Loucy (cell line): Measurements from ENCODE around the gene WDR48.

ENCODE experiments used
- EZH2phosphoT487 ChIP-seq: fragments of 200-600 bp; IDR thresholded peaks from 2 replicates; pipeline ENCODE4 v1.6.1; 2018; ENCODE audit warnings: antibody characterized with exemption, mild to moderate bottlenecking, moderate library complexity, borderline replicate concordance
- TF ChIP-seq, protein P1 (sequence below): fragments of 200-600 bp; sonication (generic); conservative IDR thresholded peaks from 2 replicates; pipeline ENCODE4 v1.5.1; 2014; ENCODE audit warnings: mild to moderate bottlenecking, antibody characterized with exemption, low read length

DNA sequence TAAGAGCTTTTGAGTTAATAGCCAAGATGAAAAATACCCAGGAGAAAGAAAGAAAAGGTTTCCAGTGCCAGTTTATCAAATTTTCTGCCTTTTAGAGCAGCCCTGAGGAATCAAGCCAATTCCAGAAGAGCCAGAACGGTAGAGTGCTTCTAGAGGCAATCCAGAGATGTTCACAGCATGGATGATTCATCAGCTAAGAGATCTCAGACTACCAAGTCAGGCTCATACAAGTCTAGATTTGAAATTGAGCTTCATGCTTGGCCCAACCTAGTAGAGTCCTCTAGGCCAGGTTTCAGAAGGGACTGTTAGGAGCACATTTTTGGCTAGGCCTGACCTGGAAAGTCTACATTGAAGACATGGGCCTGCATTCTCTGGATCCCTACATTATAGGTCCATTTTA lies 15.5 kb downstream of the WDR48 start:
- TF ChIP-seq, protein P1, sequence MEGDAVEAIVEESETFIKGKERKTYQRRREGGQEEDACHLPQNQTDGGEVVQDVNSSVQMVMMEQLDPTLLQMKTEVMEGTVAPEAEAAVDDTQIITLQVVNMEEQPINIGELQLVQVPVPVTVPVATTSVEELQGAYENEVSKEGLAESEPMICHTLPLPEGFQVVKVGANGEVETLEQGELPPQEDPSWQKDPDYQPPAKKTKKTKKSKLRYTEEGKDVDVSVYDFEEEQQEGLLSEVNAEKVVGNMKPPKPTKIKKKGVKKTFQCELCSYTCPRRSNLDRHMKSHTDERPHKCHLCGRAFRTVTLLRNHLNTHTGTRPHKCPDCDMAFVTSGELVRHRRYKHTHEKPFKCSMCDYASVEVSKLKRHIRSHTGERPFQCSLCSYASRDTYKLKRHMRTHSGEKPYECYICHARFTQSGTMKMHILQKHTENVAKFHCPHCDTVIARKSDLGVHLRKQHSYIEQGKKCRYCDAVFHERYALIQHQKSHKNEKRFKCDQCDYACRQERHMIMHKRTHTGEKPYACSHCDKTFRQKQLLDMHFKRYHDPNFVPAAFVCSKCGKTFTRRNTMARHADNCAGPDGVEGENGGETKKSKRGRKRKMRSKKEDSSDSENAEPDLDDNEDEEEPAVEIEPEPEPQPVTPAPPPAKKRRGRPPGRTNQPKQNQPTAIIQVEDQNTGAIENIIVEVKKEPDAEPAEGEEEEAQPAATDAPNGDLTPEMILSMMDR, result no peak
- no peak for TF ChIP-seq EZH2phosphoT487
